H1 (cell line): ENCODE measurements around the gene MAPRE3. TPM values are rescaled to one million over a fixed set of nuclear protein-coding genes. Genes with fewer than 3 reads are reported as not detected.

Experiments used
- CTCF ChIA-PET: fragments of 300-600 bp; sonication (Branson Sonifier 250); formaldehyde crosslinking; loops from one replicate; lab custom pipeline; 2021; ENCODE audit not compliant: partially characterized antibody; lab: Charles Lee
- POLR2A ChIA-PET: fragments of 300-600 bp; sonication (Branson Sonifier 250); formaldehyde crosslinking; loops from one replicate; lab custom pipeline; 2021; ENCODE audit warnings: inconsistent platforms; ENCODE audit not compliant: partially characterized antibody; lab: Charles Lee
- DNase-seq, 2 experiments: peaks; one replicate each; pipeline versions ENCODE4 v3.0.0 to v3.0.0-alpha.2; 2010 to 2022; ENCODE audit warnings: low spot score in 2 of 2, low read depth in 1 of 2, mixed read lengths in 1 of 2
- FAIRE-seq: peaks from 2 replicates; lab custom pipeline; 2011; peaks lifted over from hg19 to GRCh38; lab: Jason Lieb, UNC
- H2AFZ ChIP-seq: 2 replicates; pipeline ENCODE4 v1.8.1; 2012; ENCODE audit warnings: low read length, inconsistent platforms
- H2AK5ac ChIP-seq: 2 replicates; pipeline ENCODE4 v1.6.1; 2013; ENCODE audit warnings: low read depth, low read length
- H2BK120ac ChIP-seq: replicated peaks from 2 replicates; pipeline ENCODE3; 2013; ENCODE audit warnings: low read depth, low read length, inconsistent platforms
- H2BK12ac ChIP-seq: 2 replicates; pipeline ENCODE4 v1.6.1; 2013; ENCODE audit warnings: low read depth, low read length
- H2BK15ac ChIP-seq: 2 replicates; pipeline ENCODE4 v1.6.1; 2013; ENCODE audit warnings: low read length
- H2BK20ac ChIP-seq: 2 replicates; pipeline ENCODE4 v1.6.1; 2013; ENCODE audit warnings: low read length
- H2BK5ac ChIP-seq: 2 replicates; pipeline ENCODE4 v1.6.1; 2013; ENCODE audit warnings: low read depth, low read length
- H3K14ac ChIP-seq: 2 replicates; pipeline ENCODE4 v1.6.1; 2013; ENCODE audit warnings: inconsistent platforms; ENCODE audit not compliant: insufficient read length
- H3K18ac ChIP-seq: 2 replicates; pipeline ENCODE4 v1.6.1; 2013; ENCODE audit warnings: low read length; ENCODE audit errors: extremely low read depth
- H3K23ac ChIP-seq: 2 replicates; pipeline ENCODE4 v1.6.1; 2013; ENCODE audit warnings: inconsistent platforms; ENCODE audit not compliant: insufficient read length
- H3K23me2 ChIP-seq: 2 replicates; pipeline ENCODE4 v1.6.1; 2013; ENCODE audit warnings: low read depth, low read length
- H3K27ac ChIP-seq: 2 replicates; pipeline ENCODE4 v1.6.1; 2011; ENCODE audit warnings: low read depth, low read length, inconsistent platforms
- H3K27me3 ChIP-seq, 4 experiments: replicated peaks in 1 of 4; 1 replicate in 1 of 4; 2 replicates in 3 of 4; pipeline versions ENCODE4 v1.6.1 to v1.8.1; 2011 to 2013; ENCODE audit warnings: low read length in 3 of 4, mild to moderate bottlenecking in 3 of 4, inconsistent platforms in 2 of 4, mixed read lengths in 2 of 4, moderate library complexity in 1 of 4; ENCODE audit not compliant: control insufficient read depth in 3 of 4, insufficient read depth in 3 of 4; ENCODE audit errors: extremely low read depth in 1 of 4
- H3K36me3 ChIP-seq, 4 experiments: 2 replicates each; pipeline versions ENCODE4 v1.6.1 to v1.8.1; 2011 to 2013; ENCODE audit warnings: mild to moderate bottlenecking in 4 of 4, low read length in 3 of 4, moderate library complexity in 2 of 4, control low read depth in 1 of 4, inconsistent platforms in 1 of 4; ENCODE audit not compliant: insufficient read depth in 4 of 4, control insufficient read depth in 2 of 4
- H3K4ac ChIP-seq: replicated peaks from 2 replicates; pipeline ENCODE3; 2013; ENCODE audit warnings: low read length, low read depth, mixed read lengths, inconsistent platforms; ENCODE audit not compliant: insufficient read length
- H3K4me1 ChIP-seq, 4 experiments: replicated peaks in 1 of 4; 1 replicate in 1 of 4; 2 replicates in 3 of 4; pipeline versions ENCODE4 v1.6.1 to v1.8.1; 2011 to 2013; ENCODE audit warnings: low read length in 3 of 4, inconsistent platforms in 2 of 4, mixed read lengths in 1 of 4; ENCODE audit not compliant: insufficient read depth in 4 of 4, control insufficient read depth in 3 of 4
- H3K4me2 ChIP-seq, 2 experiments: 2 replicates each; pipeline versions ENCODE4 v1.6.1 to v1.8.1; 2011 to 2013; ENCODE audit warnings: low read depth in 2 of 2, low read length in 2 of 2, control low read depth in 1 of 2, inconsistent platforms in 1 of 2, mild to moderate bottlenecking in 1 of 2; ENCODE audit not compliant: insufficient read depth in 1 of 2
- H3K4me3 ChIP-seq, 4 experiments: fragments of 200-600, 300-600 bp in 1 of 4; sonication (generic), shearing (Covaris generic), sonication (Bioruptor Twin) in 1 of 4; 2 replicates each; pipeline versions ENCODE4 v1.5.1 to v1.8.1; 2011 to 2016; ENCODE audit warnings: low read length in 4 of 4, low read depth in 3 of 4, control low read depth in 2 of 4, inconsistent platforms in 2 of 4, mild to moderate bottlenecking in 2 of 4, mixed read lengths in 1 of 4, moderate library complexity in 1 of 4; ENCODE audit not compliant: insufficient read depth in 2 of 4; ENCODE audit errors: extremely low read depth in 1 of 4
- H3K56ac ChIP-seq: replicated peaks from 2 replicates; pipeline ENCODE3; 2013; ENCODE audit warnings: low read depth, mild to moderate bottlenecking, mixed read lengths, low read length, inconsistent platforms; ENCODE audit not compliant: insufficient read length
- H3K79me1 ChIP-seq: 2 replicates; pipeline ENCODE4 v1.6.1; 2013; ENCODE audit warnings: low read depth, low read length, control low read depth
- H3K79me2 ChIP-seq, 2 experiments: 2 replicates each; pipeline versions ENCODE4 v1.6.1 to v1.8.1; 2012 to 2013; ENCODE audit warnings: low read length in 2 of 2, mild to moderate bottlenecking in 2 of 2, inconsistent platforms in 1 of 2; ENCODE audit not compliant: insufficient read depth in 2 of 2, control insufficient read depth in 1 of 2
- H3K9ac ChIP-seq, 4 experiments: replicated peaks in 1 of 4; 1 replicate in 1 of 4; 2 replicates in 3 of 4; pipeline versions ENCODE4 v1.6.1 to v1.8.1; 2011 to 2013; ENCODE audit warnings: low read depth in 3 of 4, low read length in 3 of 4, control low read depth in 2 of 4, mild to moderate bottlenecking in 2 of 4, moderate library complexity in 2 of 4, inconsistent platforms in 1 of 4; ENCODE audit errors: extremely low read depth in 1 of 4
- H3K9me3 ChIP-seq, 2 experiments: 2 replicates each; pipeline versions ENCODE4 v1.6.1 to v1.8.1; 2012 to 2013; ENCODE audit warnings: mild to moderate bottlenecking in 2 of 2, moderate library complexity in 2 of 2, control low read depth in 1 of 2, inconsistent platforms in 1 of 2, low read depth in 1 of 2, low read length in 1 of 2, mixed read lengths in 1 of 2; ENCODE audit not compliant: insufficient read depth in 2 of 2
- H4K20me1 ChIP-seq, 2 experiments: replicated peaks in 1 of 2; 2 replicates each; pipeline versions ENCODE3 to v1.8.1; 2011 to 2013; ENCODE audit warnings: inconsistent platforms in 2 of 2, low read length in 2 of 2, mild to moderate bottlenecking in 1 of 2; ENCODE audit not compliant: insufficient read depth in 2 of 2, control insufficient read depth in 1 of 2
- H4K5ac ChIP-seq: 2 replicates; pipeline ENCODE4 v1.6.1; 2013; ENCODE audit warnings: low read length, low read depth, mixed read lengths, inconsistent platforms; ENCODE audit not compliant: insufficient read length
- H4K8ac ChIP-seq: 2 replicates; pipeline ENCODE4 v1.8.0; 2013; ENCODE audit warnings: mild to moderate bottlenecking, moderate library complexity, low read length, inconsistent platforms; ENCODE audit not compliant: insufficient read depth; ENCODE audit errors: extremely low read depth
- H4K91ac ChIP-seq: replicated peaks from 2 replicates; pipeline ENCODE3; 2013; ENCODE audit warnings: low read length, mixed read lengths, inconsistent platforms; ENCODE audit not compliant: insufficient read length
- BACH1 ChIP-seq: IDR thresholded peaks from 2 replicates; pipeline ENCODE4 v1.6.1; 2012; ENCODE audit warnings: low read length, improper control_type of control experiment
- EZH2 ChIP-seq: fragments of 200-600 bp; sonication (generic); IDR thresholded peaks from 2 replicates; pipeline ENCODE4 v1.7.1; 2012; ENCODE audit warnings: low read depth, mild to moderate bottlenecking, moderate library complexity, low read length, inconsistent platforms; ENCODE audit not compliant: severe bottlenecking
- GTF2F1 ChIP-seq: IDR thresholded peaks from 2 replicates; pipeline ENCODE4 v1.6.1; 2012; ENCODE audit warnings: low read depth, low read length, improper control_type of control experiment, borderline replicate concordance
- HDAC2 ChIP-seq, 2 experiments: fragments of 300-600 bp in 1 of 2; sonication (generic) in 1 of 2; IDR thresholded peaks; 2 replicates each; pipeline ENCODE4 v1.6.1; 2011 to 2012; ENCODE audit warnings: low read depth in 2 of 2, low read length in 2 of 2, mild to moderate bottlenecking in 2 of 2, moderate library complexity in 2 of 2, borderline replicate concordance in 1 of 2, inconsistent platforms in 1 of 2
- NRF1 ChIP-seq: IDR thresholded peaks from 2 replicates; pipeline ENCODE4 v1.6.1; 2011; ENCODE audit warnings: mild to moderate bottlenecking, low read depth, low read length, improper control_type of control experiment
- RAD21 ChIP-seq, 2 experiments: IDR thresholded peaks in 1 of 2; conservative IDR thresholded peaks in 1 of 2; 2 replicates each; pipeline ENCODE4 v1.6.1; 2011; ENCODE audit warnings: low read depth in 2 of 2, low read length in 2 of 2, improper control_type of control experiment in 1 of 2, inconsistent platforms in 1 of 2, mild to moderate bottlenecking in 1 of 2, moderate library complexity in 1 of 2
- RFX5 ChIP-seq: IDR thresholded peaks from 2 replicates; pipeline ENCODE4 v1.6.1; 2011; ENCODE audit warnings: low read depth, low read length, improper control_type of control experiment, borderline replicate concordance
- RXRA ChIP-seq: IDR thresholded peaks from 2 replicates; pipeline ENCODE4 v1.6.1; 2011; ENCODE audit warnings: low read depth, mild to moderate bottlenecking, low read length, moderate library complexity; ENCODE audit not compliant: insufficient read depth
- SIN3A ChIP-seq, 2 experiments: IDR thresholded peaks in 1 of 2; conservative IDR thresholded peaks in 1 of 2; 2 replicates each; pipeline ENCODE4 v1.6.1; 2011 to 2012; ENCODE audit warnings: low read length in 2 of 2, improper control_type of control experiment in 1 of 2, low read depth in 1 of 2, mild to moderate bottlenecking in 1 of 2
- TAF1 ChIP-seq: IDR thresholded peaks from 2 replicates; pipeline ENCODE4 v1.6.1; 2011; ENCODE audit warnings: mild to moderate bottlenecking, low read depth, low read length
- TAF7 ChIP-seq: optimal IDR thresholded peaks from 2 replicates; pipeline ENCODE3; 2011; ENCODE audit warnings: low read depth, mild to moderate bottlenecking, inconsistent platforms, low read length, moderate library complexity, borderline replicate concordance
- TEAD4 ChIP-seq: IDR thresholded peaks from 2 replicates; pipeline ENCODE4 v1.6.1; 2012; ENCODE audit warnings: low read depth, low read length, inconsistent platforms, mixed read lengths
- WGBS, 2 experiments: shearing (Covaris generic) in 1 of 2; methylation state at CpG; one replicate each; pipeline versions ENCODE4 v1.1.6 to v1.1.7; 2013 to 2015; ENCODE audit warnings: low lambda C conversion rate in 2 of 2, mixed read lengths in 2 of 2, inconsistent platforms in 1 of 2, low coverage in 1 of 2, missing lambda C conversion rate in 1 of 2; ENCODE audit not compliant: insufficient replicate concordance in 2 of 2, insufficient coverage in 1 of 2, insufficient read length in 1 of 2; ENCODE audit errors: extremely low coverage in 1 of 2, missing lambda C conversion rate in 1 of 2; 5-methylcytosine and 5-hydroxymethylcytosine counted together
- polyA plus RNA-seq, 7 experiments: library from polyadenylated mRNA; depleted of rRNA in 3 of 7; stranded (reverse) in 5 of 7; unstranded in 2 of 7; fragments of >200 nt in 5 of 7; fragments of 200-250 nt in 2 of 7; gene quantifications; 1 replicate in 5 of 7; 2 replicates in 1 of 7; 4 replicates in 1 of 7; pipeline versions ENCODE4 v1.2.1 to v1.2.3, GENCODE V29; 2011 to 2013; ENCODE audit warnings: missing spikeins in 2 of 7, mixed read lengths in 2 of 7
- total RNA-seq: library from RNA; stranded (reverse); fragmentation: NEBNext Ultra II Directional; extraction: Animal tissue kit (Norgen Biotek cat#: 25700); gene quantifications from 2 replicates; pipeline ENCODE4 v1.2.1, GENCODE V29; 2021

MAPRE3 gene
- total and polyA plus RNA-seq, 2 of the 8 experiments (the other 6 are each of a cell fraction or from before 2014, with no cell fraction given) = 4.9 to 6.6 TPM

DNA sequence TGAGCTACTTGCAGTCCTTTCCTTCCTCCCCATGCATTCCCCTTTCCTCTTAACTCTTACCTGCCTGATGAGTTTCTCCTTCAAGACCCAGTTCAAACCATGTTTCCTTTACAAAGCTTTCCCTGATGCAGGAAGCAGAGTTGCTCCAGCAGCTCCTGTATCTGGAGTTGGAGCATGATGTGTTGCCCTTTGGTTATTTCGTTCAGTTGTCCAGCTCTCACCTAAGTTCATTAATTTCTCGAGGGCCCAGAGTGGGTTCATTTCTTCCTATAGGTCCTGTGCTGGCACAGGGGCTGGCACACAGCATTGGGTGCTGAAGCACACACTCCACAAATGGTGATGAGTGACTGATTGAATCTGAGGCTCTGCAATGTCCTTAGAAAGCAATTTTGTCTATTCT, 39.3 kb downstream of the MAPRE3 start:
- Histone ChIP-seq H3K4ac (no peak overlapping the region), H3K4me1 (no peaks in the 10 kb centered on the region), H3K9ac (no peak overlapping the region), H2AFZ (no peak overlapping the region), H3K56ac (no peak overlapping the region), H2BK20ac (no peak overlapping the region), H3K4me2 (no peak overlapping the region), H2BK12ac (no peak overlapping the region), H4K8ac (no peak overlapping the region), H3K79me1 (no peaks in the 10 kb centered on the region), H3K4me3 (no peak overlapping the region), H2BK15ac (no peak overlapping the region), H4K91ac (no peak overlapping the region), H3K23ac (no peak overlapping the region), H3K23me2 (no peaks in the 10 kb centered on the region), H4K5ac (no peak overlapping the region), H3K9me3 (peaks cover 15 to 16% of the 10 kb centered on the region in 2 experiments), H4K20me1 (no peaks in the 10 kb centered on the region), H3K27me3 (no peaks in the 10 kb centered on the region; a peak in 1 of 7 replicates), H3K14ac (no peak overlapping the region), H3K27ac (no peak overlapping the region), H3K36me3 (0 out of 8 replicates have a peak, but pooled peaks cover 0 to 3% (median 0%) of the 10 kb centered on the region in 4 experiments), H3K18ac (no peak overlapping the region), H2BK120ac (no peak overlapping the region), H2AK5ac (no peak overlapping the region), H2BK5ac (no peak overlapping the region), H3K79me2 (no peaks in the 10 kb centered on the region)
- 80% methylated on average over 2 of the region's 2 CpGs; no CpG with 5 or more reads in 1 of the 2 experiments for WGBS, 2 experiments
- ChIA-PET CTCF (interaction anchor here (0.6 to 12.3 kb wide), 10 partner anchors 9 to 780 kb away, joined by 3 to 416 read pairs (median 4); partner anchors contain the start of gene MAPRE3), POLR2A (interaction anchor here (1.0 to 1.7 kb wide), 2 partner anchors 38 to 40 kb away, joined by 3 to 6 read pairs; partner anchors contain the start of gene MAPRE3)
- no peak for FAIRE-seq
- DNase-seq = no peak
- TF ChIP-seq RAD21 (IDR thresholded peaks at IDR 0.05 in 1 of 2, conservative IDR thresholded peaks at IDR 0.05 in 1 of 2; ENCODE audit: low read depth in 2 of 2, low read length in 2 of 2) (no peak), NRF1 (no peak), GTF2F1 (no peak), TAF7 (no peak), HDAC2 (IDR thresholded peaks at IDR 0.05; ENCODE audit: borderline replicate concordance in 1 of 2, low read depth in 2 of 2, low read length in 2 of 2) (no peak), BACH1 (no peak), EZH2 (no peak), RFX5 (no peak), RXRA (no peak), TEAD4 (no peak), SIN3A (conservative IDR thresholded peaks at IDR 0.05 in 1 of 2, IDR thresholded peaks at IDR 0.05 in 1 of 2; ENCODE audit: low read depth in 1 of 2, low read length in 2 of 2) (no peak), TAF1 (no peak)
